Transverse colon (tissue), 3 donors: ENCODE data around the gene SELP.
"Not testable (repeated sequence)": the region's sequence is repeated elsewhere in the genome, so short reads cannot be mapped to it uniquely, and the experiment has no call there.

Experiments used
- POLR2A ChIP-seq: fragments of 450-650 bp; IDR thresholded peaks from one replicate; pipeline ENCODE4 v1.6.1; 2016; ENCODE audit warnings: antibody characterized with exemption, mild to moderate bottlenecking, moderate library complexity
- POLR2AphosphoS5 ChIP-seq, 3 donors: sonication (generic); formaldehyde crosslinking; IDR thresholded peaks; one replicate each; pipeline ENCODE4 v1.6.1; 2016; ENCODE audit warnings: antibody characterized with exemption in 3 of 3

DNA sequence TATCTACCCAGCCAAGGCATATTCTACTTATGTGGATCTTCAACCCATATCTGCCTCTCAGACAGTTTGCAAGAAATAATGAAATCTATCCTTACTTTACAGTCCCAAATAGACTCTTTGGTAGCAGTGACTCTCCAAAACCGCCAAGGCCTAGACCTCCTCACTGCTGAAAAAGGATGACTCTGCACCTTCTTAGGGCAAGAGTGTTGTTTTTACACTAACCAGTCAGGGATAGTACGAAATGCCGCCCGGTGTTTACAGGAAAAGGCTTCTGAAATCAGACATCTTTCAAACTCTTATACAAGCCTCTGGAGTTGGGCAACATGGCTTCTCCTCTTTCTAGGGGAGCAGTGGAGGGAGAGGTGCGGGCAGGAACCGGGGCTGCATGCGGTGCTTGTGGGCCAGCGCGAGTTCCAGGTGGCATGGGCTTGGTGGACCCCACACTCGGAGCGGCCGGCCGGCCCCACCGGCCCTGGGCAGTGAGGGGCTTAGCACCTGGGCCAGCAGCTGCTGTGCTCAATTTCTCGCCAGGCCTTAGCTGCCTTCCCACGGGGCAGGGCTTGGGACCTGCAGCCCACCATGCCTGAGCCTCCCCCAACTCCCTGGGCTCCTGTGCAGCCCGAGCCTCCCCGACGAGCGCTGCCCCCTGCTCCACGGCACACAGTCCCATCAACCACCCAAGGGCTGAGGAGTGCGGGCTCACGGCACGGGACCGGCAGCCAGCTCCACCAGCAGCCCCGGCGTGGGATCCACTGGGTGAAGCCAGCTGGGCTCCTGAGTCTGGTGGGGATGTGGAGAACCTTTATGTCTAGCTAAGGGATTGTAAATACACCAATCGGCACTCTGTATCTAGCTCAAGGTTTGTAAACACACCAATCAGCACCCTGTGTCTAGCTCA, 38.0 kb upstream of the SELP start:
- not testable (repeated sequence) for TF ChIP-seq POLR2A; POLR2AphosphoS5 (IDR thresholded peaks at IDR 0.05)
